ENCODE results near the gene ATL3.
"Not testable (repeated sequence)": the region's sequence is repeated elsewhere in the genome, so short reads cannot be mapped to it uniquely, and the experiment has no call there.

The ATL3 gene, protein sequence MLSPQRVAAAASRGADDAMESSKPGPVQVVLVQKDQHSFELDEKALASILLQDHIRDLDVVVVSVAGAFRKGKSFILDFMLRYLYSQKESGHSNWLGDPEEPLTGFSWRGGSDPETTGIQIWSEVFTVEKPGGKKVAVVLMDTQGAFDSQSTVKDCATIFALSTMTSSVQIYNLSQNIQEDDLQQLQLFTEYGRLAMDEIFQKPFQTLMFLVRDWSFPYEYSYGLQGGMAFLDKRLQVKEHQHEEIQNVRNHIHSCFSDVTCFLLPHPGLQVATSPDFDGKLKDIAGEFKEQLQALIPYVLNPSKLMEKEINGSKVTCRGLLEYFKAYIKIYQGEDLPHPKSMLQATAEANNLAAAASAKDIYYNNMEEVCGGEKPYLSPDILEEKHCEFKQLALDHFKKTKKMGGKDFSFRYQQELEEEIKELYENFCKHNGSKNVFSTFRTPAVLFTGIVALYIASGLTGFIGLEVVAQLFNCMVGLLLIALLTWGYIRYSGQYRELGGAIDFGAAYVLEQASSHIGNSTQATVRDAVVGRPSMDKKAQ

DNA sequence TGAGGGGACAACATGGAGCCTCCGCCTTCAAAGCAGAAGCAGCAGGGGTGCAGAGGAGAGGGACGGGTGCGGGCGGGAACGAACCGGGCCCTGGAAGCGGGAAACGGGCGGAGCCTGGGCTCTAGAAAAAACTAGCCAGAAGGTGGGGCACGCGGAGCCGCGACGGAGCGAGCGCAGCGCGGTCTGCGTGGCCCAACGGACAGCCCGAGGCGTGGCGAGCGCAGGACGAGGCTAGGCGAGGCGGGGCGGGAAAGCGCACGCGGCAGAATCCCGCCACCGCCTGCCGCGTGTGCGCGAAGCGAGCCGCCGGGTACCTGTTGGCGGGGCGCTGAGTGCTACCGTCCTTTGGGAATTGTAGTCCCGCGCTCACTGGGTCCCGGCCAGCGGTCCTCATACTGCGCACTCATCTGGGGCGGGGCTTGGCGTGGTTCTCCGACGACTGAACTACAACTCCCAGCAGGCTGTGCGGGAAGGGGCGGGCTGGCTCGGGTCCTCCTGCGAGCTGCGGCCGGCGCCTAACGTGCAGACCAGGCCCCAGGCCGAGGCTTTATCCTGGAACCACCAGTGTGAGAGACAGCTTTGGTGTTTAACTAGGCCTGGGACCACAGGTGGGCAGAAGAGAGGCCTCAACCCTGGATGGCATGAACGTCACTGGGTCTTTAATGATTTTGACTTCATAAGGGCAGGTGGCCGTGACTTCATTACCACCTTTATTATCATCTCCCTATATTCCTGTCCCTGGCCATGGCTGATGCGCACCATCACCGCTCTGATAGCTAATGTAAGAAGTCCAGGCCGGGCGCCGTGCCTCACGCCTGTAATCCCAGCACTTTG is at the start of gene ATL3:
Gene ATL3, minus strand, starts transcription at position 55 of the 834 bp plus-strand sequence. Its CDS starts 41 bp downstream, at position 14.
- peak; percentile 93 to 95 for DNase-seq (ENCODE audit: low read depth in 2 of 2)

DNA sequence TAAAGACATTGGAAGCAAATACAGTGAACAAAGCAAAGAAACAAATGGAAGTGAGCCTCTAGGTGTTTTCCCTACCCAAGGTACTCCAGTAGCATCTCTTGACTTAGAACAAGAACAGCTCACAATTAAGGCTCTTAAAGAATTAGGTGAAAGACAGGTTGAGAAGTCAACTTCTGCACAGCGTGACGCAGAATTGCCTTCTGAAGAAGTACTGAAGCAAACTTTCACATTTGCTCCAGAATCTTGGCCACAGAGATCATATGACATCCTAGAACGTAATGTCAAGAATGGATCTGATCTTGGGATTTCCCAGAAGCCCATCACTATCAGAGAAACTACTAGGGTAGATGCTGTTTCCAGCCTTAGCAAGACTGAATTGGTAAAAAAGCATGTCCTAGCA is 49.4 kb upstream of the ATL3 start:
- no peak for DNase-seq (ENCODE audit: low read depth in 2 of 2)

DNA sequence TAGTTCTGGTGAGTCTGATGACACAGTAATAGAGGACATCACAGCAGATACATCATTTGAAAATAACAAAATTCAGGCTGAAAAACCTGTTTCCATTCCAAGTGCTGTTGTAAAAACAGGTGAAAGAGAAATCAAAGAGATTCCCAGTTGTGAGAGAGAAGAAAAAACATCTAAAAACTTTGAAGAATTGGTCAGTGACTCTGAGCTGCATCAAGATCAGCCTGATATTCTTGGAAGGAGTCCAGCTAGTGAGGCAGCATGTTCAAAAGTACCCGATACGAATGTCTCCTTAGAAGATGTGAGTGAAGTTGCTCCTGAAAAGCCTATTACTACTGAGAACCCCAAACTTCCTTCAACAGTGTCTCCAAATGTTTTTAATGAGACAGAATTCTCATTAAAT is 48.8 kb upstream of the ATL3 start:
- no peak for DNase-seq (ENCODE audit: low read depth in 2 of 2)

DNA sequence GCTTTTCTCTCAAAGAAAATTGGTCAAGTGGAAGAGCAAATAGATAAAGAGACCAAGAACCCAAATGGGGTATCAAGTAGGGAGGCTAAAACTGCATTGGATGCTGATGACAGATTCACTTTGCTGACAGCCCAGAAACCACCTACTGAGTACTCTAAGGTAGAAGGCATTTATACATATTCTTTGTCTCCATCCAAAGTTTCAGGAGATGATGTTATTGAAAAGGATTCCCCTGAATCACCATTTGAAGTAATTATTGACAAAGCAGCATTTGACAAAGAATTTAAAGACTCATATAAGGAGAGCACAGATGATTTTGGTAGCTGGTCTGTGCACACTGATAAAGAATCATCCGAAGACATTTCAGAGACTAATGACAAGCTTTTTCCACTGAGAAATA is 47.8 kb upstream of the ATL3 start:
- DNase-seq (ENCODE audit: low read depth in 2 of 2) = no peak

DNA sequence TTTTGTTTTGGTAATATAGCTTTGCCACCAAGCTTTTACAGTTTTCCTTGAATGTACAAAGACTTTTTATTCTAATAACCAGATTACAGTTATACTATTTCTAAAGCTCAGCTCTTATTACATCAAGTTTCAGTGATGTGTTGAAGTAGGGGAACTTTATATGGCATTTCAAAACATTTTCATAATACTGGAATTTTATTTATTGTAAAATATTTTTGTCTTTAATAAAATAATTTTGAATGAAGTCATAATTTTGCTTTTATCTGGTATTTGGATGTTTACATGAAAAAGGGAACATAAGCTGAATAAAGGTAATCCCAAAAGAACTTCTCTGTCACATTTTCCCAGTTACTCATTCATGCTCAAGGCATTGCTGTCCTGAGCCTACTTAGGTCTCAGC is 44.9 kb upstream of the ATL3 start:
- no peak for DNase-seq (ENCODE audit: low read depth in 2 of 2)

DNA sequence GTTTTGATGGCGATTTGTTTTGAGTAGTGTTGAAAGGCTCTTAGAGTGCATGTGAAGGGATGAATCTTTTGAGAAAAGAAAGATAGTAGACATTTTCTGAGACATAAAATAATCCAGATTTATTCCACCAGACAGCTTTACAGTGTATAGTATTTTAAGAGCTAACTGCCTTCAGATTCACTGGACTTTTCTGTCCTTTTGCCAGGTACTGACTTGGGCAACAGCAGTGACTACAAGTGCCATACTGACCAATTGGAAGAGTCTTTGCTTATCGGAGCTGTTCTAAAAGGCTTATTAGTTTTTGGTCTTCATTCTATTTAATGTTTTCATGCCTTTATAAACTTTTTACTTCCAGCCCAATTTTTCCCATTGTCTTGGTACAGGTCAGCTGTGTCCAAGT is 42.6 kb upstream of the ATL3 start:
- no peak for DNase-seq (ENCODE audit: low read depth in 2 of 2)

DNA sequence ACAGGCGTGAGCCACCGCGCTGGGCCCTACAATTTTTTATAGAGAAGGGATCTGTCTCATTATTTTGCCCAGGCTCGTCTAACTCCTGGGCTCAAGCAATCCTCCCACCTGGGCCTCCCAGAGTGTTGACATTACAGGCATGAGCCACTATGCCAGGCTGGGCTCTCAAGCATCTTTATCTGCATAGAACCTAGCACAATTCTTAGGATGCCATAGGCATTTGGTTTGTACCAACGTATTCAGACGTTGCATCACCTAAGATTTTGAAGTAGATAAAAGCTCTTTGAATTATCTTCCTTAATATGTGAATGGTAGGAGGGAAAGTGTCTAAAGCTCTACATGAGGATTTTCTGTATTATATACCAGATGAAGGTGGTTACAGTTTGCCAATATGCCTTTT is 40.7 kb upstream of the ATL3 start:
- no peak for DNase-seq (ENCODE audit: low read depth in 2 of 2)

DNA sequence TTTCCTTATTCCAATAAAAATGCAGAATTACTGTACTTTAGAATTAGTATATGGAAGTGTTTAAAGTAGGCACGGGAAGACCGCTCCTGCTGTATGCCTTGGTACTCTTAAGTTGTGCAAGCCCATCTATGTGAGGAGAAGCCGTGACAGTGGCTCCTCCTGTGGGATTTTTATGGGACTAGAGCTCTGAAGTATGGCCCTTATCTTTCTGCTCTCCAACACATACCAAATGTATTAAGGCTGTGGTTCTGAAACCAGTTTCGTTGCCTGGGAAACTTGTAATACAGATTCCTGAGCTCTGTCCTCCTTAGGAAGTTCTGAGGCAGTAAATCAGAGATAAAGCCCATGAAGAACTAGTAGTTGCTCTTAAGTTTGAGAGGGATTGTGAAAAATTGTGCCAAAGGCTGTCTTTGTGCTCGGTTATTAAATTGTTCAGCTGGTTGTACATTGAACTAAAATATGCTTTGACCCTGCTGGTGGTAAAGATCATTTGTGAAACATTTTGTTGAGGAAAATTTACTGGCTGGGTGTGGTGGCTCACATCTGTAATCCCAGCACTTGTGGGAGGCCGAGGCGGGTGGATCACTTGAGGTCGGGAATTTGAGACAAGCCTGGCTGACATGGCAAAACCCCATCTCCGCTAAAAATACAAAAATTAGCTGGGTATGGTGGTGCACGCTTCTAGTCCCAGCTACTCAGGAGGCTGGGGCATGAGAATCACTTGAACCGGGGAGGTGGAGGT is 39.5 kb upstream of the ATL3 start:
- DNase-seq (ENCODE audit: low read depth in 2 of 2) = no peak

DNA sequence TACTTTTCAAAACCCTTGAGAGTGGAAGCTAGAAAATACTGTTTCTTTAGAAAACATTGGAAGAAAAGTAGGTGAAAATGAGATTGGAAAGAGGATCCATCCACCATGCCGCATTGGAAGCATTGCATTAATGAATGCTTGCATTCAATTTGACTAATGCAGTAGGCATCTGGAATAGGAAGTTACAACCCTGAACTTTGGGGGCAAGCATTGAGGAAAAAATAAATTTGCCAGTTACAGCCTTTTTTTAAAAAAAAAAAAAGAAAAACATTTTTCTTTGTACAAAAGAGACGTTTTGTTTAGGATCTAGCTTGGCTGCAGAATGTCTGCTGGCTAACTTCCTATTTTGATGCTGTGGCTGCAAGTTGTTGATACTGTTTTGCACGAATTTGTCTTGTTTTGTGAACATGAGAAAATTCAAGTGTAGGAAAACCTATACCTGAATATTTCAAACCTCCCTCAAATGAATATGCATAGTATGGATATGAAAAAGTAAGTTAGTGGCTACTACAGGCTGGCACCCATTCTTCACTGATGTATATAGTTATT is 38.2 kb upstream of the ATL3 start:
- no peak for DNase-seq (ENCODE audit: low read depth in 2 of 2)

DNA sequence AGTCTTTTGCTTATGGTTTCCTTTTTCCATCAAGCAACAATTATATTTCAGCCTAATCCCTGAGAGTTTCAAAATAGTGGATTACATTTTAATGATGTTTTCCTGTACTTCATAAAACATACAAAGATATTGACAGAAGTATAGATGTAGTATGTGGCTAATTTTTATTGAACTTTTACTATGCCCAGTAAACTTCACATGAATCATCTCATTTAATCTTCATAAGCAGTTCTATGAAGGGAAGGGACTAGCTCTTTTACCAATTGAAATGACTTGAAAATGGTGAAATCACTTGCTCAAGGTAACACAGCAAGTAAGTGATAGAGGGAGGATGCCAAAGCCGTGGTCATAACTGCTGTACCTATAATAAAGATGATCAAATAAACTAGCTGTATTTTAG is 37.6 kb upstream of the ATL3 start:
- no peak for DNase-seq (ENCODE audit: low read depth in 2 of 2)

DNA sequence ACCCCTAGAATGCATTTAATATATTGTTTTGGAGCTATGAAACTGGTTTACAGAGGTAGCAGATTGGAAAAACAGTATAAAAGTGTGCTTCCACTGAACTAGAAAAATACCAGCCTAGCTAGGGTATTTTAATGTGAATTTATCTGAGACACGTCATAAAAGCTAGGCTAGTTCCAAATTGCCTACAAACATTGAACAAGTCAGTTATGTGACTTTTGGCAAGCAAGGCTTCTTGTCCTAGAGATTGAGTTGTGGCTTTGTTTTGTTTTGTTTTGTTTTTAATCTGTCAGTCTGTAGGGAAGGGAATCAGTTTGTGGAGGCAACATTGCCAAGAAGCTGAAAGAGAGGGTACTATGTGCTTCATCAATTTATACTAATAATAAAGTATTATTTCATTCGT is 34.4 kb upstream of the ATL3 start:
- DNase-seq (ENCODE audit: low read depth in 2 of 2) = no peak

DNA sequence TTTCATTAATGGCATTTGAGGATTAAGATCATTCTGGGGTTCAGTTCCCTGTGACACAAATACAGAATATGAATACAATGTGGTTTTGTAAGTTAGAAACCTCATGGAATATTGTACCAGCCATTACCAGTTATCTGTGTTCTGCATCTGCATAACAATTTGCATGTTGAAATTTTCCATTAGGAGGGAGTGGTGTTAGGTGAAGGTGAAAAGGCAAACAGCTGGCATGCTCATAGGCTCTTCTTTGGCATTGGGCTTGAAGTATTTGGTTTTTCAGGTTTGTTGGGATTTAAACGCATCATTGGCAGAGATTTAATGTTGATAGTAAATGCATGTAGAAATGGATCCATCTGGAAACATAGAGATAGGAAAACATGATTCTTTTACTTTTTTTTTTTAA is 28.7 kb upstream of the ATL3 start:
- DNase-seq (ENCODE audit: low read depth in 2 of 2) = no peak

DNA sequence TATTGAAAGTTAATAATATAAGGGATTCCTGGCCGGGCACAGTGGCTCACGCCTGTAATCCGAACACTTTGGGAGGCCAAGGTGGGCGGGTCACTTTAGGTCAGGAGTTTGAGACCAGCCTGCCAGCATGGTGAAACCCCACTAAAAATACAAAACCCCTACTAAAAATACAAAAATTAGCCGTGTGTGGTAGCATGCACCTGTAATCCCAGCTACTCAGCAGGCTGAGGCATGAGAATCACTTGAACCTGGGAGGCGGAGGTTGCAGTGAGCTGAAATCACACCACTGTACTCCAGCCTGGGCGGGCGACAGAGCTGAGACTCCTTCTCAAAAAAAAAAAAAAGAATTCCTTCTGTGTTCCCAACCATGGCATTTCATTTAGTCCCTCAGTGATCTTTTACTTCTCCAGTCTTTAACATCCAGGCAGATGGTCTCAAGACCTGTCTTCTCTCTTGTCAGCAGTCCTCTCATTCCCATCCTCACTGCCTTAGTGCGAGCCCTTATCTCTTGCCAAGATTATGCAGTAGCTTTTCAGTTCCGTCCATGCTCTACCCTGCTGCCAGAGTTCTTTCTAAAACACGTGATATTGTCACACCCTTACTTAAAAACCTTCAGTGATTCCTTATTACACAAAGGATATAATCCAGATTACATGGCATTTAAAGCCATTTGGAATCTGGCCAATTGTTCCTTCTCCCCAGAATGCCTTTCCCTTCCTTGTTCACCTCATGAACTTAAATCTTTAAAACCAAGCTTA is 28.0 kb upstream of the ATL3 start:
- no peak for DNase-seq (ENCODE audit: low read depth in 2 of 2)

DNA sequence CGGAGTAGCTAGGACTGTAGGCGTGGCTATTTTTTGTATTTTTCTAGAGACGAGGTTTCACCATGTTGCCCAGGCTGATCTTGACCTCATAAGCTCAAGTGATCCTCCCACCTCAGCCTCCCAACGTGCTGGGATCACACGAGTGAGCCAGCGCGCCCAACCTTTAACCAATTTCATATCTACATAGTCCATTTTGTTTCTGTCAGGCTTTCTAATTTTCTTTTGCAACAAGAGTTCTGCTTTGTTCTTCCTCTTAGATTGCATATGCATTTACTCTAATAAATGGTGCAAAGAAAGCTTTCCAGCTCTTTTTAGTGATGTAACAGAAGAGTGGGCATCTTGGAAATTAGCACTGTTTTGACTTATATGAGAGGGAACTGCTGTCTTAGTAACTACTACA is 23.4 kb upstream of the ATL3 start:
- DNase-seq (ENCODE audit: low read depth in 2 of 2) = no peak

DNA sequence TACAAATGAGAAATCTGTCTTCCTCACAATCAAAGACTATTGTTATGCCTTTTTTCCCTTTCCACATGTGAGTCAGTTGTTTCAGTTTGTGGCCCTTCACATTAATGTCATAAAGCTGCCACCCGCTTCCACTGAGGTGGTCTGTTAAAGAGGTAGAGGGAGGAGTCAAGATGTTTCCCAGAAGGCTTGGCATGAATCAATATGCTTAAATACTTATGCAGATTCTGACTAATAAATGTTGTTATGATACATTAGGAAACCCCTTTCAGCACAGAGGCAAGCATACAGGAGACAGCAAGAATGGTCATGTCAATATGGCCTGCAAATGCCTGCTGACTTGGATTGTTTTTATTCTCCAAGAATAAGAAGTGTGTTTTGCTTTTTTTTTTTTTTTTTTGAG is 16.7 kb upstream of the ATL3 start:
- DNase-seq (ENCODE audit: low read depth in 2 of 2) = no peak

DNA sequence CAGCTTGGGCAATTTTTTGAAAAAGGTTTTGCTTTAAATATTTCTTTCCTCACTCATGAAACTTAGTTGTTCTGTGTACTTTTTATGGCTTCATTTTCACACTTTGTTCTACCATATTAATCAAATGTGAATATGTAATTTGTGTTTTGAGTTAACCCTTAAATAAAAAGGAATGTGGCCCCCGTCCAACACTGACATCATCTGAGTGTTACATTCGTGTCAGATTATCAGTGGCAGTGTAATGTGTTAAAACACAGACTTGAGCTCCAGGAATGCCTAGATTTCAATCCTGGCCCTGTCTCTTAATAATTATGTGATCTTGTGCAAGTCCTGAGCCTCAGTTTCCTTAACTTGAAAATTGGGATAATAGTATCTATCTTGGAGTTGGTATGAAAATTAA is 15.8 kb upstream of the ATL3 start:
- no peak for DNase-seq (ENCODE audit: low read depth in 2 of 2)

DNA sequence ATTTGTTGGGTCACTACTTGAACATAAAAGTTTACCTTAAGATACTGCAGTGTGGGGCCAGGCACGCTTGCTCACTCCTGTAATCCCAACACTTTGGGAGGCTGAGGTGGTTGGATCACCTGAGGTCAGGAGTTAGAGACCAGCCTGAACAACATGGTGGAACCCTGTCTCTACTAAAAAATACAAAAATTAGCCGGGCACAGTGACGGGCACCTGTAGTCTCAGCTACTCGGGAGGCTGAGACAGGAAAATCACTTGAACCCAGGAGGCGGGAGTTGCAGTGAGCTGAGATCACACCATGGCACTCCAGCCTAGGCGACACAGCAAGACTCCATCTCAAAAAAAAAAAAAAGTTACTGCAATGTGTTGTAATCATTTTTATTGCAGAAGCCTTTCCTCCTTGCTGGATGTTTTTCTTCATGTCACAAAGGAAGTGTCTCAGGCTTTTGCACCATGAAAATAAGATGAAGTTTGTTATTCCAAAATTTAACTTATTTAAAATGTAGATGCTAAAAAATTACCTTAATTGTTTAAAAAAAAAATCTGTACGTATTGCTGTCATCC is 14.1 kb upstream of the ATL3 start:
- DNase-seq (ENCODE audit: low read depth in 2 of 2) = not testable (repeated sequence)

DNA sequence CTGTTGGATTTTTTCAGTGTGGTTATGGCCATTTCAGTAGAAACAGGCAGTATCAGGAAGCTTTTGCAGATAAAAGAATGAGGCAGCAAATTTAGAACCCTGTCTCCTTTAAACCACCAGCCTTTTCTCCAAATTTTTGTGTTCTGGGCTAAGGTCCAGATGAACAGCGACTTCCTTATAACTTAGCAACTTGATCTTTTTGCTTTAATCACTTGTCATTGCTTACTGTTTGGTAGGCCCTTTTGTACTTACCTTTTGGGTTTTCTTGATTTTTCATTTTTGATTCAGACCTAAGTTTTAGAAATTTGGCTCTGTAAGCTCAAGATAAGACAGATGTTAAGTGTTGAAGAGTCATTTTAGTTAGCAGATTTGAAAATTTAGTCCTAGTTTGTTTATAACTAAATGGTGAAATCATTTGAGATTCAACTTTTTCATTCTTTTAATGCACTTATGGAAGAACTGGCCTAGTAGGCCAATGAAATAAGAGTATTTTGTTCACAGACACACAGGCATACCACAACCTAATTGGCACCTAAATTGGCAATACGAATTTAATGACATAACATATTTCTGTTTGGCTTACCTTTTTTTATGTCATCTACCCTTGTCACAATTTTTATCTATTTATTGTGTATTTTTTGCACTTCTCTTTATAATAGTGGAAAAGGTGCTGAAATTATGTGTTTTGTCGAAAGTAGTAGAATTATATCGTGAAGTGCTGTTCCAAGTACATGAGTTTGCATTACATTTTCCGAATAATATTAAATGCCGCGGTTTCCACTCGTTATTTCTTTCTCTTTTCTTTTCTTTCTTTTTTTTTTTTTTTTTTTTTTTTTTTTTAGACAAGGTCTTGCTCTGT is 12.2 kb upstream of the ATL3 start:
- no peak for DNase-seq (ENCODE audit: low read depth in 2 of 2)

DNA sequence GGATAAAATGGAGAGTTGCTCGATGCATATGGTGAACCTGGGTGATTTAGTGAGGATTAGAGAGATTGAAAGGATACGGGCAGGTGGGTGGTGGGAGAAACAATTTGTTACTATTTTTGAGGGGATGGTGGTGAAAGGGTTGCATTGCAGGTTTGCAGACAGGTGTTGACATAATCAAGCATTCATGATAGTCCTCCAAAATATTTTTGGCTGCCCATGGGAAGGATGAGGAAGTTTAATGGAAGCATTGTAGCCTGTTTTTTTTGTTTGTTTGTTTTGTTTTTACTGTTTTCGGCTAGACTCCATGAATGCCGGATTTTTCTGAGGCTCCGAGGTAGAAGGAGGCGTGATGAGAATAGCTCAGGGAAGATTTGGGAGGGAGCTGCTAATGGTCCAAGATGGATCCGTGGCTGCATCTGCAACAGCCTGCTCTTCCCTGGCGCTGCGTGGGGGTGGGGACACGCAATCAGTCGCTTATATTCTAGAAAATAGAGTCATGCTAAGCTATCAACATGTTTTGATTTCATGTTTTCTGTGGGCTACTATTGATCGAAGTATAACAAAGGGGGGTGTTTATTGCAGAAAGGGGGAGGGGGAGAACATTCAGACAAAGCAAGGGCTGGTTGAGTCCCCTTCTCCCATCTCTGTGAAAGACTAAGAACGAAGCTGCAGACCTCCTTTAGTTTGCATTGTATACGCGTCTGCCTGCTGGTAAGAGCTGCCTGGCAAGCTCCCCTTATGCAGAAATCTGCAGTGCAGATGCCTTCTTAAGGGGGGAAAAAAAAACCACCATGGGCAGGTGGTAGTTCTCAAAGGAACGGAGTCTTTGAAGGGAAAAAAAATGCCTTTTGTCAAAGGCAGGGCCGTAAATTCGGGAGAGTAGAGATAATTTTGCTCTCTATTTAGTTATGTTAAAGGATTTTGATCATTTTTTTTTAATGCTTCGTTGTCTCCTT is 11.2 kb upstream of the ATL3 start:
- DNase-seq (ENCODE audit: low read depth in 2 of 2) = no peak

Data from stimulated activated CD8-positive, alpha-beta memory T cell treated with anti-CD3 and anti-CD28 coated beads, Interleukin-7, amount 100 ng/mL, for 4 hours (primary cell).